Ovary (tissue), 9 donors: ENCODE results near the gene RFXAP. TPM values are rescaled to one million over a fixed set of nuclear protein-coding genes. Genes with fewer than 3 reads are reported as not detected.

ENCODE experiments used
- DNase-seq, 5 donors: peaks; one replicate each; pipeline ENCODE4 v3.0.0-alpha.2; 2019 to 2020
- H3K27ac ChIP-seq, 2 donors: fragments of 200-600 bp; one replicate each; pipeline versions ENCODE4 v1.5.1 to v1.8.0; 2019 to 2022
- H3K27me3 ChIP-seq: fragments of 200-600 bp; one replicate; pipeline ENCODE4 v1.8.0; 2022
- H3K36me3 ChIP-seq: fragments of 200-600 bp; sonication (generic); one replicate; pipeline ENCODE4 v1.5.1; 2019
- H3K4me1 ChIP-seq: one replicate; pipeline ENCODE4 v1.8.1; 2013; ENCODE audit warnings: mild to moderate bottlenecking, moderate library complexity; ENCODE audit not compliant: insufficient read depth
- H3K4me3 ChIP-seq: fragments of 200-600 bp; sonication (generic); one replicate; pipeline ENCODE4 v1.5.1; 2017
- H3K9me3 ChIP-seq, 2 donors: fragments of 200-600 bp in 1 of 2; sonication (generic) in 1 of 2; one replicate each; pipeline versions ENCODE4 v1.5.1 to v1.8.1; 2013 to 2019; ENCODE audit warnings: mild to moderate bottlenecking in 1 of 2, moderate library complexity in 1 of 2
- CTCF ChIP-seq, 3 donors: fragments of 450-650 bp in 2 of 3; fragments of 200-600 bp in 1 of 3; IDR thresholded peaks; one replicate each; pipeline versions ENCODE4 v1.5.1 to v1.8.0; 2016 to 2022; ENCODE audit warnings: antibody characterized with exemption in 3 of 3, mild to moderate bottlenecking in 1 of 3
- EP300 ChIP-seq: sonication (generic); formaldehyde crosslinking; IDR thresholded peaks from one replicate; pipeline ENCODE4 v1.6.1; 2017; ENCODE audit warnings: antibody characterized with exemption
- POLR2A ChIP-seq: fragments of 450-650 bp; IDR thresholded peaks from one replicate; pipeline ENCODE4 v1.6.1; 2017; ENCODE audit warnings: antibody characterized with exemption, mild to moderate bottlenecking, moderate library complexity
- WGBS, 3 donors: extraction: QIAGEN DNeasy Blood & Tissue Kit in 1 of 3; methylation state at CpG; one replicate each; pipeline versions ENCODE4 v1.1.5 to v1.1.7; 2013 to 2017; 5-methylcytosine and 5-hydroxymethylcytosine counted together
- intact Hi-C, 4 donors: fragments of 100-400 bp; cut with DNase I; formaldehyde crosslinking; loops; one replicate each; pipeline versions ENCODE4 v1.11.0 to v1.15.1; 2022 to 2023
- polyA plus RNA-seq, 2 donors: library from polyadenylated mRNA; stranded (reverse); fragments of 200-250 nt in 1 of 2; fragments of 350-450 nt in 1 of 2; fragmentation: Illumina TruSeq in 1 of 2; extraction: RNeasy Lipid Tissue Mini Kit (QIAGEN cat#74804) in 1 of 2; gene quantifications; one replicate each; pipeline ENCODE4 v1.2.3, GENCODE V29; 2013 to 2014
- total RNA-seq, 7 donors: library from RNA; depleted of rRNA in 2 of 7; stranded (reverse); fragments of >200 nt in 2 of 7; fragmentation: NEBNext Ultra II Directional in 3 of 7; extraction: Animal tissue kit (Norgen Biotek cat#: 25700) in 3 of 7; gene quantifications; one replicate each; pipeline versions ENCODE4 v1.1.0 to v1.2.4, GENCODE V29; 2016 to 2023
- donor health status: DM: no; HTN: no; CAD: no; lungs with moderate emphysema.
- donor health status: DM: no; HTN: no; CAD: no.
- donor health status: Bipolar disorder and iron deficiency.
- donor health status: DM: yes; HTN: yes; CAD: no.
- donor health status: DM: no; HTN: no; CAD: no.
- donor health status: DM: yes; HTN: yes; CAD: no.

The RFXAP gene
- total and polyA plus RNA-seq, 9 donors, result 5.4 to 10.9 (median 7.4) TPM

- no peak for TF ChIP-seq CTCF (IDR thresholded peaks at IDR 0.05)
- TF ChIP-seq POLR2A, result no peak
- TF ChIP-seq EP300, result no peak
- 96% methylated on average over 4 of the region's 4 CpGs for WGBS, 3 donors
- Histone ChIP-seq H3K36me3 (no peaks in the 10 kb centered on the region), H3K4me1 (peaks cover 2% of the 10 kb centered on the region), H3K27ac (no peak overlapping the region), H3K9me3 (no peaks in the 10 kb centered on the region), H3K4me3 (no peak overlapping the region), H3K27me3 (no peaks in the 10 kb centered on the region)
- no peak for DNase-seq
- intact Hi-C loops, result no loop called here
Measured at GRCh38 chr13:36875431-36875830, 56.4 kb downstream of the RFXAP start.

GRCh38 chr13:36875961-36876360, 56.9 kb downstream of the RFXAP start:
- intact Hi-C loops, result no loop called here
- H3K36me3 ChIP-seq, result no peaks in the 10 kb centered on the region
- no peak overlapping the region for H3K4me3 ChIP-seq
- H3K27me3 ChIP-seq, result no peaks in the 10 kb centered on the region
- no peaks in the 10 kb centered on the region for H3K9me3 ChIP-seq
- TF ChIP-seq CTCF (IDR thresholded peaks at IDR 0.05) (no peak), EP300 (no peak), POLR2A (no peak)
- no peak overlapping the region for H3K27ac ChIP-seq
- no peak for DNase-seq
- peaks cover 2% of the 10 kb centered on the region for H3K4me1 ChIP-seq
- 67 to 86% (median 78%) methylated on average over 4 of the region's 4 CpGs for WGBS, 3 donors

Other genes with a start within 250 kb of the RFXAP start
- 10 to 100 TPM in 3 of 7 donors, 1 to 10 TPM in 3, under 1 TPM in 1; 0.68 to 65.1 (median 3.3) TPM for gene SERTM1, start 145.2 kb upstream of the RFXAP start, total RNA-seq
- gene SERTM1, start 145.2 kb upstream of the RFXAP start, polyA plus RNA-seq, result 10 to 100 TPM in 1 of 2 donors, 1 to 10 TPM in 1; 1.7 to 13.9 TPM
- 10 to 100 TPM in 6 of 7 donors, 1 to 10 TPM in 1; 7.6 to 26.5 (median 13.4) TPM for gene SMAD9, start 101.0 kb downstream of the RFXAP start, total RNA-seq
- gene SMAD9, start 101.0 kb downstream of the RFXAP start, polyA plus RNA-seq, result 10 to 100 TPM; 10.2 to 10.5 TPM
- gene ALG5, start 180.1 kb downstream of the RFXAP start, total RNA-seq, result 10 to 100 TPM; 19.8 to 36.0 (median 23.8) TPM
- 10 to 100 TPM; 24.9 to 37.7 TPM for gene ALG5, start 180.1 kb downstream of the RFXAP start, polyA plus RNA-seq
- gene EXOSC8, start 181.6 kb downstream of the RFXAP start, total RNA-seq, result 10 to 100 TPM; 26.1 to 68.2 (median 34.2) TPM
- 10 to 100 TPM; 33.2 to 37.5 TPM for gene EXOSC8, start 181.6 kb downstream of the RFXAP start, polyA plus RNA-seq
- 10 to 100 TPM; 36.6 to 57.1 (median 50.9) TPM for gene SUPT20H, start 240.5 kb downstream of the RFXAP start, total RNA-seq
- 100 to 1,000 TPM in 1 of 2 donors, 10 to 100 TPM in 1; 31.7 to 108 TPM for gene SUPT20H, start 240.5 kb downstream of the RFXAP start, polyA plus RNA-seq